HuH-7.5 (cell line): Measurements from ENCODE around the gene PACRG.

Experiments used
- DNase-seq: peaks from one replicate; pipeline ENCODE4 v3.0.0; 2011; ENCODE audit warnings: low spot score

The PACRG gene

GRCh38 chr6:163200694-163201093, 472.9 kb downstream of the PACRG start:
- DNase-seq = no peak

- no peak for DNase-seq
These were observed 474.1 kb downstream of the PACRG start for GRCh38 chr6:163201855-163202254.

GRCh38 chr6:163206196-163206595, 478.4 kb downstream of the PACRG start:
- DNase-seq = no peak

- DNase-seq = no peak
These were observed 479.9 kb downstream of the PACRG start for GRCh38 chr6:163207431-163208383.

GRCh38 chr6:163209005-163209404, 481.2 kb downstream of the PACRG start:
- no peak for DNase-seq

- no peak for DNase-seq
These were observed 484.3 kb downstream of the PACRG start for GRCh38 chr6:163212123-163212522.

GRCh38 chr6:163214259-163214658, 486.5 kb downstream of the PACRG start:
- DNase-seq = no peak

GRCh38 chr6:163218361-163218894, 490.7 kb downstream of the PACRG start:
- no peak for DNase-seq

- no peak for DNase-seq
These were observed 498.5 kb downstream of the PACRG start for GRCh38 chr6:163226181-163226835.

- no peak for DNase-seq
These were observed 499.2 kb downstream of the PACRG start for GRCh38 chr6:163226836-163227485.

- no peak for DNase-seq
These were observed 500.3 kb downstream of the PACRG start for GRCh38 chr6:163228041-163228440.

- no peak for DNase-seq
These were observed 501.3 kb downstream of the PACRG start for GRCh38 chr6:163229050-163229449.

- DNase-seq = no peak
These were observed 503.1 kb downstream of the PACRG start for GRCh38 chr6:163230901-163231300.

- DNase-seq = no peak
These were observed 503.7 kb downstream of the PACRG start for GRCh38 chr6:163231356-163232014.

- no peak for DNase-seq
These were observed 504.3 kb downstream of the PACRG start for GRCh38 chr6:163232015-163232523.

GRCh38 chr6:163232649-163233048, 504.9 kb downstream of the PACRG start:
- DNase-seq = no peak

GRCh38 chr6:163237110-163237509, 509.3 kb downstream of the PACRG start:
- no peak for DNase-seq

- DNase-seq = no peak
These were observed 512.0 kb downstream of the PACRG start for GRCh38 chr6:163239572-163240340.

GRCh38 chr6:163240556-163240955, 512.8 kb downstream of the PACRG start:
- no peak for DNase-seq

- DNase-seq = no peak
These were observed 513.9 kb downstream of the PACRG start for GRCh38 chr6:163241683-163242082.

- no peak for DNase-seq
These were observed 515.3 kb downstream of the PACRG start for GRCh38 chr6:163243083-163243482.
